NCI-H524 treated with DMSO at 0.1 percent for 48 hours (cell line): ENCODE data around the gene SCYL1.

Experiments
- DNase-seq: peaks from one replicate; lab custom pipeline; 2025; lab: John Stamatoyannopoulos, UW

SCYL1 gene

DNA sequence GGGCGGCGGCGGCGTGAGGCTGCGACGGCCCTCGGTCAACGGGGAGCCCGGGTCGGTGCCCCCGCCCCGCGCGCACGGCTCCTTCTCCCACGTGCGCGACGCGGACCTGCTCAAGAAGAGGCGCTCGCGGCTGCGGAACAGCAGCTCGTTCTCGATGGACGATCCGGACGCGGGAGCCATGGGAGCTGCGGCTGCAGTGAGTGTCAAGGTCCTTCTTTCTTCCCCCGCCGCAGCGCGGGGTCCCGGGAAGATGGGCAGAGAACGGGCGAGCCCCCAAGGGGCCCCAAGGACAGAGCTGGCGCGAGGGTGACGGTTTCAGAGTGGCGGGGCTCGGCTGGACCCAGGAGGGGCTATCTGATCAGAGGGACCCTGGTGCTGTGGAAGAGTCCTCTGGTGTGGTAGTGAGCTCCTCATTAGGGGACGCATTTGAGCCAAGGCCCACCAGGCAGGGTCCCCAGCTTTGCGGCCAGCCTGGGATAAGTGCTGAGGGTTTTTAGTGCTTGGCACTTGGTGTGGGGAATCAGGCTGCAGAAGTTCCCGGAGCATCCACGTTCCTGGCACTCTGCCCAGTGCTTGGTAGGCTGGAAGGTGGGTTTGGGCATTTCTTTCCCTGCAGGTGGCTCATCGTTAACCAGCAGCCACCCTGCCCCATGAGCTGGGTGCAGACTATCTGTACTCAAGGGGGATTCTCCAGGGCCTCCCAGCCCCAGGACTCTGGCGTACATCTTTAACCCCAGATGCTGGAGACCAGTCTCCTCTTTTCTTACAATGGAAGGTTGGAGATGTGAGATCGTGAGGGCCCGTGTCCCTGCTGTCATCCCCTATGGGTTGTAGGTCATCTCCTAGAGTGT is 60.7 kb downstream of the SCYL1 start:
- no peak for DNase-seq

DNA sequence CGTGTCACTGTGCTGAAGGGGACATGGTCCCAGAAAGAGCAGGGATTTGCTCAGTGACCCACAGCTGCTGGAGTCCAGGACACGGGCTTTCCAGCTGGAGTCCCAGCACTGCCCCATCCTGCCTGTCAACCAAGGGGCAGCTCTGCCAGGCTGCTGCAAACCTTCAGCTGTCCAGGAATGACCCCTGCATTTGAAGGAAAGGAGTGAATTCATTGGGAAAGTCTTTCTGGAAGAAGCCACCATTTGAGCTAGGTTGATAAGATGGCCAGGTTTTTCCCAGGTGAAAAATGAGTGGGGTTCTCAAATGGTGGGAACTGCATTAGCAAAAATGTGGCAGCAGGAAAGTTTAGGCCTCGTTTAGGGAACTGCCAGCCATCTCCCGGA is 61.4 kb downstream of the SCYL1 start:
- DNase-seq, result no peak

DNA sequence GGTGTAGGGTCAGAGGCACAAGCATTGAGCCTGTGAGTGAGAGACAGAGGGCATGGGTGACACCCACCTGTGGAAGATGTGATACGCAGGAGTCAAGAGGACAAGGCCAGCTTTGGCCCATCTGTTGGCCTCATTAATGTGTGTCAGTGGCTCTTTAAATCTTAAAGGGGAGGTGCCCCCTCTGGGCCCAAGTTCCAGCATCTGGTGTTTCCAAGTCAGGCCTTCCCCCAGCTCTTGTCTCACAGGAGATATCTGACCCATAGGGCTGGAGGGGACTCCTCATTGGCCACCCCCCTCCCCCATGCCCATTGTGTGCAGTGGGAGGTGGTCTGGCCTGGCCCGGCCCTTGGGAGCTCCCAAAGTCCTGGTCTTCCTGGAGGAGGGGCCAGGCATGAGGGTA is 61.8 kb downstream of the SCYL1 start:
- peak; percentile 52 for DNase-seq
